ENCODE data around the gene INS.

Gene INS

DNA sequence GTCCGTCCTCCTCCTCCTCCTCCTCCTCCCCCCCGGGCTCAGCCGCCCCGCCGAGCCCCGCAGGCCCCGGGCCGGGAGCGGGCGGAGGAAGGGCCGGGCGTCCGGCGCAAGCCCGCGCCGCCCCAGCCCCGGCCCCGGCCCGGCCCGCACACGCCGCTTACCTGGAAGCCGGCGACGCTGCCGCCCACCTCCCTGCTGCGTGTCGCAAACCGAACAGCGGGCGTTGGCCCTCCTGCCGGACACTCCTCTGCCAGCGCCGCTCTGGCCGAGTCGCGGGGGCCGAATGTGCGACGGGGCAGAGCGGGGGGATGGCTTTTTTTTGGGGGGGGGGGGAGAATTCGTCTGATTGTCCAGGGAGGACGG lies 23.0 kb downstream of the INS start:
- TF ChIP-seq CTCF (IDR thresholded peaks at IDR 0.05) (no peak), ZFX (IDR thresholded peaks at IDR 0.05; ENCODE audit: borderline replicate concordance) (no peak)
- H3K27ac ChIP-seq: no peak overlapping the region

- TF ChIP-seq CTCF (IDR thresholded peaks at IDR 0.05): no peak
- TF ChIP-seq ZFX (IDR thresholded peaks at IDR 0.05; ENCODE audit: borderline replicate concordance): no peak
- H3K27ac ChIP-seq: no peak overlapping the region
These were observed 23.6 kb downstream of the INS start for GRCh38 chr11:2137202-2138067.

DNA sequence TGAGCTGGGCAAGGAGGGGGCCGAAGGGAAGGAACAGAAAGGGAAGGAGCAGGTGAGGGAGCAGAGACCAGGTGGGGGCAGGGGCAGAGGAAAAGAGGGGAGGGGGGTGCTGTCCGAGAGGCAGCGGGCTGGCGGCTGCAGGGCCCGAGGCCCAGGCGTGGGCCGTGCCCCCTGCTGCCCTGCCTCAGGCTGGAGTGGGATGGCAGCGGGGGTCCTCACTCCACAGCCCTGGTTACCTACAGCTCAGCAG lies 24.1 kb downstream of the INS start:
- no peak for TF ChIP-seq ZFX (IDR thresholded peaks at IDR 0.05; ENCODE audit: borderline replicate concordance)
- TF ChIP-seq CTCF (IDR thresholded peaks at IDR 0.05): no peak

DNA sequence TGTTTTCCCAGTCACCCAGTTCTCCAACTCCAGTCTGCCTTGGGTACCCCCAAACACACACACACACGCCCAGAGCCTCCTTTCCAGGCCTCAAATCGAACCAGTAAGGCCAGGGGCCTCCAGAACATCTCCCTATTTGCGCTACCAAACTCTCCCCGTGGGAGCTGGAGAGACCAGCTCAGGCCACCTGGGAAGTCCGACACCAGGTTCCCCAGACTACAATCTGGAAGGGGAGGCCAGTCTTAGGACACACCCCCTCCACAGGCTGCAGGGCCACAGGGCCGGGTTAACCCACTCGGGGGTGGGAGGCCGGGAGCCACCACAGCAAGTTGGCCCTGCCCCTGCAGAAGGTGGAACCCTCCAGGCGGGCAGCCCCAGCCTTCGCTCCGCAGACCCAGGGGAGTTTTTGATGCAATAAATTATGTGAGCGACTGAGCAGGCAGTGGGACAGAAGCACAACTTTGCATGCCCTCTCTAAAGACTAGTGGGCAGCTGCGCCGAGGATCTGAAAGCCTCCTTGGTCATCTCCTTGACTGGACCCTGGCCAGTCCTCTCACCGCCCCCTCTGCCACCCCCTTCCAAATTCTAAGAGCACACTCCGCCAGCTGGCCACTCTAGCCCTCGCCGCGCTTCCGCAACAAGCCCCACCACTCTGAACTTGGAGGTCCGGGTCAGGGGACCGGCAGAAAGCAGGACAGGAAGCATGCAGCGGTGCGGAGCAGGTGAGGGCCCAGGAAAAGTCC lies 24.6 kb downstream of the INS start:
- H3K27ac ChIP-seq: no peak overlapping the region
- no peak for TF ChIP-seq CTCF (IDR thresholded peaks at IDR 0.05)
- no peak for TF ChIP-seq ZFX (IDR thresholded peaks at IDR 0.05; ENCODE audit: borderline replicate concordance)

More for the DNA sequence above, 24.1 kb downstream of the INS start:
- no peak overlapping the region for H3K27ac ChIP-seq

DNA sequence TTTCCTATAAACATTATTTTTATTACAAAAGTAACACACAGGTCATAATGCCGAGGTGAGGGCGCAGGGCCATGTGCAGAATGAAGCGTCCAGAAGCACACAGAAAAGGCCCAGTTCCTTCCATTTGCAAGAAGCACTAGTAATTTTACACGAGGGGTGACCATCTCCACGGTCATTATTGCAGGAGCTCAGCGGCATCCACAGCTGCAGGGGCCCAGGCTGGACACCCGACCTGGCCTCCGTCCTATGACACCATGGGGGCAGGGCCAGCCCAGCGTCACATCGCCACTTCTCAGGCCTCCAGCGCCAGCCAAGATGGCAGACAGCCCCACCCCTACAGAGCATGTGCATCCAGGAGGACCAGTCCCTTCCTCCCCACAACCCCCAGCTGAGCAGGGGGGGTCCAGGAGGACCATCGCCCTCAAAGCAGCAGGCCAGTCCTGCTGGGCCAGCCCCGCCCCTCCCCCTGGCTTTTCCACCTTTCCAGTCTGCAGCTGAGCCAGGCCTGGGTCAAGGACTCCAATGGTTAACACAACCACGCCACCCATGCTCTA lies 25.3 kb downstream of the INS start:
- no peak overlapping the region for H3K27ac ChIP-seq
- TF ChIP-seq ZFX (IDR thresholded peaks at IDR 0.05; ENCODE audit: borderline replicate concordance) (no peak), CTCF (IDR thresholded peaks at IDR 0.05) (no peak)

DNA sequence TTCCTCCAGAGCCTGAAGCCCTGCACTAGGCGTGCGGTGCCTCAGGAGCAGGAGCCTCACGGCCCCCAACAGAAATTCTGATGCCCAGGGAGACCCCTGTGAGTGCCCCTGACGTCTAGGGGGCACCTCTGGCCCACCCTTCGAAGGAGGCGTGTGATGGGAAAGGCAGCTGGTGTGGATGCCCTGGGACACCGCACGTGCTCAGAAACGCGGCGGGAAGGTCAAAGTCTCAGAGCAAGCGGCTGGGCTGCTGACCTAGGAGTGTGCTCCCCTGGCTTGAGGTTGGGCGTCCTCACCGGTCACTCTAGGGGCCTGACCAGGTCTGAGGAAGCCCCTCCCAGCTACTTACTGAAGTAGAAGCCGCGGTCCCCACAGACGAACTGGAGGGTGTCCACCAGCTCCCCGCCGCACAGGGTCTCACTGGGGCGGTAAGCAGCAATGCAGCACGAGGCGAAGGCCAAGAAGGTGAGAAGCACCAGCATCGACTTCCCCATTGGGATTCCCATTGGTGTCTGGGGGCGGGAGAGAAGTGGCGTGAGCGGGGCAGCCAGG lies 25.9 kb downstream of the INS start:
- H3K27ac ChIP-seq: no peak overlapping the region
- TF ChIP-seq CTCF (IDR thresholded peaks at IDR 0.05) (no peak), ZFX (IDR thresholded peaks at IDR 0.05; ENCODE audit: borderline replicate concordance) (no peak)
